ENCODE results near the gene ADGRD2.

DNA sequence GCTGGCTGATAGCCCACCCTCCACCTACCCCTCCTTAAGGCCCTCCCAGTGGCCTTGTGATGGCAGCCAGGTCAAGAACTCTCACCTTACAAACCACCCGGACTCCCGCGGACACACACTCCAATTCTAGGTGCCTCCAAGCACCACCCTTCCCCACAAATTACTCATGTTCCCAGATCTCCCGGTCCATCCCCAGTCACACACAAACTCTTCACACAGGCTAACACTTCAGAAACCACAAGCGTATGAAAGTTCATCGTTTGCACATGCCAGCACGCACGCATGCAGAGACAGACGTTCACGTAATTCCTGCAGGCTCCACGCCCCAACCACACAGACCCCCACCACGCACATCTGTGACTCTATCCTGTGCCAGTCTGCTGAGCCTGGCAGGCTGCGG is 39.0 kb downstream of the ADGRD2 start:
- TF ChIP-seq, protein P1, sequence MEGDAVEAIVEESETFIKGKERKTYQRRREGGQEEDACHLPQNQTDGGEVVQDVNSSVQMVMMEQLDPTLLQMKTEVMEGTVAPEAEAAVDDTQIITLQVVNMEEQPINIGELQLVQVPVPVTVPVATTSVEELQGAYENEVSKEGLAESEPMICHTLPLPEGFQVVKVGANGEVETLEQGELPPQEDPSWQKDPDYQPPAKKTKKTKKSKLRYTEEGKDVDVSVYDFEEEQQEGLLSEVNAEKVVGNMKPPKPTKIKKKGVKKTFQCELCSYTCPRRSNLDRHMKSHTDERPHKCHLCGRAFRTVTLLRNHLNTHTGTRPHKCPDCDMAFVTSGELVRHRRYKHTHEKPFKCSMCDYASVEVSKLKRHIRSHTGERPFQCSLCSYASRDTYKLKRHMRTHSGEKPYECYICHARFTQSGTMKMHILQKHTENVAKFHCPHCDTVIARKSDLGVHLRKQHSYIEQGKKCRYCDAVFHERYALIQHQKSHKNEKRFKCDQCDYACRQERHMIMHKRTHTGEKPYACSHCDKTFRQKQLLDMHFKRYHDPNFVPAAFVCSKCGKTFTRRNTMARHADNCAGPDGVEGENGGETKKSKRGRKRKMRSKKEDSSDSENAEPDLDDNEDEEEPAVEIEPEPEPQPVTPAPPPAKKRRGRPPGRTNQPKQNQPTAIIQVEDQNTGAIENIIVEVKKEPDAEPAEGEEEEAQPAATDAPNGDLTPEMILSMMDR (IDR thresholded peaks at IDR 0.05) = no peak
- TF ChIP-seq POLR2A (IDR thresholded peaks at IDR 0.05) = no peak

Data from testis (tissue), 2 donors.